AG09309 (cell line): ENCODE results near the gene LRMDA.

Source experiments
- DNase-seq: peaks from one replicate; pipeline ENCODE4 v3.0.0-alpha.2; 2010; ENCODE audit warnings: low read depth
- H3K4me3 ChIP-seq: 2 replicates; pipeline ENCODE4 v1.5.1; 2011; ENCODE audit warnings: mild to moderate bottlenecking, low read depth, low read length, moderate library complexity; ENCODE audit not compliant: control insufficient read depth
- CTCF ChIP-seq: IDR thresholded peaks from 2 replicates; pipeline ENCODE4 v1.5.1; 2011; ENCODE audit warnings: mild to moderate bottlenecking, low read depth, low read length, inconsistent platforms; ENCODE audit not compliant: insufficient read depth, control insufficient read depth; ENCODE audit errors: missing control alignments

LRMDA gene

DNA sequence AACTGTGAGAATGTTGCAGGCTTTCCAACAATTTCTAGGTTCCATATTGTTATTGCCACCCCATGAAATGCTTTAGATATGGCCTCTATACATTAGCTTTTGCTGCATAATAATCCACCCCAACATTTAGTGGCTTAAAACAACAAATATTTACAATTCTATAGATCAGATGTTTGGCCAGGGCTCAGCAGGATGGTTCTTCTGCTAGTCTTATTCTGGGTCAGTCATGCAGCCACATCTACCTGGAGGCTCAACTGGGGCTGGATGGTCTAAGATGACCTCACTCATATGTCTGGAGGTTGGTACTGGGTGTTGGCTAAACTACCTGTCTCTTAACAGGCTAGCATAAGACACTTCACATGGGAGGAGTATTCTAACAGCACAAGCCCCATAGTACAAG is 607.3 kb downstream of the LRMDA start:
- DNase-seq, result no peak
- no peak overlapping the region for H3K4me3 ChIP-seq
- TF ChIP-seq CTCF, result no peak

GRCh38 chr10:76040107-76040829 is 608.8 kb downstream of the LRMDA start:
- DNase-seq, result no peak
- no peak for TF ChIP-seq CTCF
- no peak overlapping the region for H3K4me3 ChIP-seq

DNA sequence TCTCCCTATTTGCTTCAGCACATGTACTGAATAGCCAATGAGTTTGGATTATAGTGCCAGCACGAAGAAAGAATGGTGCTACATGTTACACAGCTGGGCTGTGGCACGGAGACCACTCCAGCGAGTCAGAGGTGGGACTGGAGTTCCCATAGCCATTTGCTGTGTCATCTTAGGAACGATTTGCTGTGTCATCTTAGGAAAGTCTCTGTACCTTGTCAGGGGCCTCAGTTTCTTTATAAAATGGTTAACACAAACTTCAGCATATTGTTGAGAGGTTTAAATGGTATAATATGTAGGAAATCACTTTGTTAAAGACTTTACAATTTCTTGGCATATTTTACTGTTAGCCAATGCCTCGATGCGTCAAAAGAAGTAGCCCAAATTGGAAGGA is 609.4 kb downstream of the LRMDA start:
- H3K4me3 ChIP-seq, result no peak overlapping the region
- TF ChIP-seq CTCF, result no peak
- DNase-seq, result no peak

- no peak for DNase-seq
- no peak for TF ChIP-seq CTCF
- H3K4me3 ChIP-seq, result no peak overlapping the region
These were observed 610.1 kb downstream of the LRMDA start for GRCh38 chr10:76041551-76041950.

GRCh38 chr10:76043261-76043660 is 611.8 kb downstream of the LRMDA start:
- H3K4me3 ChIP-seq, result no peak overlapping the region
- no peak for TF ChIP-seq CTCF
- DNase-seq, result no peak

DNA sequence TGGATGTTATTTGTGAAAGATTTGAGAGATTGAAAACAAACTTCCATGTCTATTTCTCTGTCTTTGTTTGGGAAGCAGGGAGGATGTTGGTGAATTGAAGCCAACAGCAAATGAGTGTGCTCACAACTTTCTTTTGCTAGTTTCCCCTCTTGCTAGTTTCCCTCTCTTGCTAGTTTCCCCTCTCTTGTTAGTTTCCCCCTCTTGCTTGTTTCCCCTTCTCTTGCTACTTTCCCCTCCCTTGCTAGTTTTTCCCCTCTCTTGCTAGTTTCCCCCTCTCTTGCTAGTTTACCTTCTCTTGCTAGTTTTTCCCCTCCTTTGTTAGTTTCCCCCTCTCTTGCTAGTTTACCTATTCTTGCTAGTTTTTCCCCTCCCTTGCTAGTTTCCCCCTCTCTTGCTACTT is 613.3 kb downstream of the LRMDA start:
- DNase-seq, result no peak
- H3K4me3 ChIP-seq, result no peak overlapping the region
- no peak for TF ChIP-seq CTCF
